ENCODE measurements around the gene CD3G.

The CD3G gene

DNA sequence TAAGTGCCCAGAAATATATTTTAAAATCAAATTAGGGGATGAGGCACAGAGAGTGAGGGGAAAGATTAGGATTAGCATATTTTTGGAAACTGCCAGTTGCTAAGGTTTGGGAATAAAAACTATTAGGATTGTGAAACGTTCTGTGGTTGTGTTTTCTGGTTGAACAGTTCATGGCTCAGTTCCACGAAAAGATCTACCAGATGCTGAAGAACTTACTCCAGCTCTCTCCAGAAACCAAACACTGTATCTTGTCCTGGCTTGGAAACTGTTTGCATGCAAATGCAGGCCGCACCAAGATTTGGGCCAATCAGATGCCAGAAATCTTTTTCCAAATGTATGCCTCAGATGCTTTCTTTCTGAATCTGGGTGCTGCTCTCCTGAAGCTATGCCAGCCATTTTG, 30.6 kb downstream of the CD3G start:
- Histone ChIP-seq H2BK15ac (ENCODE audit: low read depth, poor library complexity, severe bottlenecking) (no peak overlapping the region), H3K27me3 (ENCODE audit: control insufficient read depth in 1 of 2, insufficient read depth in 1 of 2, low read length in 2 of 2) (no peaks in the 10 kb centered on the region), H2AFZ (ENCODE audit: low read depth, low read length) (no peak overlapping the region), H2BK120ac (ENCODE audit: low read depth, low read length) (no peak overlapping the region), H3K9ac (ENCODE audit: low read length) (peak overlapping the region; percentile 9), H3K79me1 (replicated peaks; ENCODE audit: low read length, poor library complexity, severe bottlenecking) (peaks cover 2% of the 10 kb centered on the region), H3K4me3 (ENCODE audit: insufficient read depth in 1 of 2, low read depth in 1 of 2, low read length in 2 of 2) (no peak overlapping the region), H4K8ac (ENCODE audit: low read length) (no peak overlapping the region), H3K4me1 (ENCODE audit: control insufficient read depth, insufficient read depth, low read depth, low read length) (no peaks in the 10 kb centered on the region), H3K23ac (ENCODE audit: low read length in 2 of 2) (no peak overlapping the region), H2BK12ac (ENCODE audit: low read length in 2 of 2) (no peak overlapping the region), H3K4ac (ENCODE audit: low read depth in 1 of 2, low read length in 2 of 2) (no peak overlapping the region), H2AK5ac (ENCODE audit: low read length, severe bottlenecking) (no peak overlapping the region), H3K36me3 (ENCODE audit: control insufficient read depth in 1 of 2, insufficient read depth in 2 of 2, low read depth in 1 of 2, low read length in 2 of 2) (peaks cover 36 to 93% of the 10 kb centered on the region in 2 experiments), H3K27ac (ENCODE audit: low read length, poor library complexity, severe bottlenecking) (no peak overlapping the region), H2BK5ac (ENCODE audit: low read depth, low read length, poor library complexity, severe bottlenecking) (no peak overlapping the region), H3K4me2 (ENCODE audit: low read length, poor library complexity, severe bottlenecking) (no peak overlapping the region), H4K91ac (ENCODE audit: low read length) (no peak overlapping the region), H3K14ac (ENCODE audit: low read length in 2 of 2) (no peak overlapping the region), H3K9me3 (ENCODE audit: control insufficient read depth, low read length) (no peaks in the 10 kb centered on the region), H3K18ac (ENCODE audit: low read depth in 1 of 2, low read length in 2 of 2) (no peak overlapping the region)
- no peak for DNase-seq
- 91% methylated on average over 3 of the region's 3 CpGs for WGBS

DNA sequence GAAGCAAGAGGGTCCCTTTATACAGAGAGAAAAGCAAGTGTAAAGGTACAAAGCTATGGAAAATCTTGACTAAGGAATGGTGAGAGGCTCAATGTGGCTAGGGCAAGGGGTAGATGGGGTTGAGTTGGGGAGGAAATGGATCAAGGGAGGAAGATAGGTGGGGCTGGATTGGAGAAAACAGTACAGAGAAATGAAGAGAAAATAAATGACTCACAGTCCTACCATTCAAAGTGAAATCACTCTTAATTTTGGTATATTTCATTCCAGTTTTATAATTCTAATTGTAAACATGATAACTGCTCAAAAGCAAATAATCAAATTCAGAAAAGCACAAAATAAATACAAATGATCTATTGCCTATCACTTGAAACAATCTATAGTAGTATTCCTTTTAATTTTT, 31.8 kb downstream of the CD3G start:
- Histone ChIP-seq H2AFZ (ENCODE audit: low read depth, low read length) (no peak overlapping the region), H3K9me3 (ENCODE audit: control insufficient read depth, low read length) (no peaks in the 10 kb centered on the region), H4K8ac (ENCODE audit: low read length) (no peak overlapping the region), H3K4me2 (ENCODE audit: low read length, poor library complexity, severe bottlenecking) (no peak overlapping the region), H2BK15ac (ENCODE audit: low read depth, poor library complexity, severe bottlenecking) (no peak overlapping the region), H4K91ac (ENCODE audit: low read length) (no peak overlapping the region), H3K4me1 (ENCODE audit: control insufficient read depth, insufficient read depth, low read depth, low read length) (no peaks in the 10 kb centered on the region), H2BK5ac (ENCODE audit: low read depth, low read length, poor library complexity, severe bottlenecking) (no peak overlapping the region), H2BK120ac (ENCODE audit: low read depth, low read length) (no peak overlapping the region), H3K23ac (ENCODE audit: low read length in 2 of 2) (no peak overlapping the region), H2BK12ac (ENCODE audit: low read length in 2 of 2) (no peak overlapping the region), H3K27ac (ENCODE audit: low read length, poor library complexity, severe bottlenecking) (no peak overlapping the region), H3K4me3 (ENCODE audit: insufficient read depth in 1 of 2, low read depth in 1 of 2, low read length in 2 of 2) (no peak overlapping the region), H3K18ac (ENCODE audit: low read depth in 1 of 2, low read length in 2 of 2) (no peak overlapping the region), H2AK5ac (ENCODE audit: low read length, severe bottlenecking) (no peak overlapping the region), H3K4ac (ENCODE audit: low read depth in 1 of 2, low read length in 2 of 2) (no peak overlapping the region), H3K9ac (ENCODE audit: low read length) (no peak overlapping the region), H3K36me3 (ENCODE audit: control insufficient read depth in 1 of 2, insufficient read depth in 2 of 2, low read depth in 1 of 2, low read length in 2 of 2) (peaks cover 36 to 94% of the 10 kb centered on the region in 2 experiments), H3K79me1 (replicated peaks; ENCODE audit: low read length, poor library complexity, severe bottlenecking) (peaks cover 2% of the 10 kb centered on the region), H3K14ac (ENCODE audit: low read length in 2 of 2) (no peak overlapping the region), H3K27me3 (ENCODE audit: control insufficient read depth in 1 of 2, insufficient read depth in 1 of 2, low read length in 2 of 2) (no peaks in the 10 kb centered on the region)
- DNase-seq = no peak

DNA sequence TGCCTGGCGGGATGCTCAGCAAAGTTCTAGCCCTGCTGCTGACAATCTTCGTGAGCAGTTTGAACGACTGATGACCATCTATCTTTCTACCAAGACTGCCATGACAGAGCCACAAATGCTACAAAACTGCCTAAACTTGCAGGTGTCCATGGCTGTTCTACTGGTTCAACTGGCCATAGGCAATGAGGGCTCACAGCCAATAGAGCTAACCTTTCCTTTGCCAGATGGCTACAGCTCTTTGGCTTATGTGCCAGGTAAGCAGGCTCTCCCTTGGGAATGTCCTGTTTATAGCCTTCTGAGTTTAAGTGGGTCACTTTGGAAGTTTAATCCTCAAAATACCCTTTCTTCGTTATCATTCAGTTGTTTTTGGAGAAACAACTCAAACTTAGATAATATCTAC, 35.4 kb downstream of the CD3G start:
- H3K4me1 ChIP-seq (ENCODE audit: control insufficient read depth, insufficient read depth, low read depth, low read length) = no peaks in the 10 kb centered on the region
- H2AFZ ChIP-seq (ENCODE audit: low read depth, low read length) = no peak overlapping the region
- H4K8ac ChIP-seq (ENCODE audit: low read length) = no peak overlapping the region
- no peak overlapping the region for H2BK15ac ChIP-seq (ENCODE audit: low read depth, poor library complexity, severe bottlenecking)
- H3K18ac ChIP-seq (ENCODE audit: low read depth in 1 of 2, low read length in 2 of 2) = no peak overlapping the region
- peaks cover 2% of the 10 kb centered on the region for H3K79me1 ChIP-seq (replicated peaks; ENCODE audit: low read length, poor library complexity, severe bottlenecking)
- no peak overlapping the region for H3K27ac ChIP-seq (ENCODE audit: low read length, poor library complexity, severe bottlenecking)
- H2BK12ac ChIP-seq (ENCODE audit: low read length in 2 of 2) = no peak overlapping the region
- H3K9ac ChIP-seq (ENCODE audit: low read length) = no peak overlapping the region
- WGBS = 99% methylated on average over 3 of the region's 4 CpGs
- H3K4me2 ChIP-seq (ENCODE audit: low read length, poor library complexity, severe bottlenecking) = no peak overlapping the region
- H2BK120ac ChIP-seq (ENCODE audit: low read depth, low read length) = no peak overlapping the region
- no peak overlapping the region for H3K23ac ChIP-seq (ENCODE audit: low read length in 2 of 2)
- no peak overlapping the region for H3K4me3 ChIP-seq (ENCODE audit: insufficient read depth in 1 of 2, low read depth in 1 of 2, low read length in 2 of 2)
- H3K4ac ChIP-seq (ENCODE audit: low read depth in 1 of 2, low read length in 2 of 2) = no peak overlapping the region
- no peak overlapping the region for H4K91ac ChIP-seq (ENCODE audit: low read length)
- no peaks in the 10 kb centered on the region for H3K27me3 ChIP-seq (ENCODE audit: control insufficient read depth in 1 of 2, insufficient read depth in 1 of 2, low read length in 2 of 2)
- no peak overlapping the region for H3K14ac ChIP-seq (ENCODE audit: low read length in 2 of 2)
- peaks cover 35 to 94% of the 10 kb centered on the region in 2 experiments for H3K36me3 ChIP-seq (ENCODE audit: control insufficient read depth in 1 of 2, insufficient read depth in 2 of 2, low read depth in 1 of 2, low read length in 2 of 2)
- no peak for DNase-seq
- no peak overlapping the region for H2AK5ac ChIP-seq (ENCODE audit: low read length, severe bottlenecking)
- no peaks in the 10 kb centered on the region for H3K9me3 ChIP-seq (ENCODE audit: control insufficient read depth, low read length)
- no peak overlapping the region for H2BK5ac ChIP-seq (ENCODE audit: low read depth, low read length, poor library complexity, severe bottlenecking)

- H3K18ac ChIP-seq (ENCODE audit: low read depth in 1 of 2, low read length in 2 of 2) = no peak overlapping the region
- no peak overlapping the region for H3K4me2 ChIP-seq (ENCODE audit: low read length, poor library complexity, severe bottlenecking)
Measured at GRCh38 chr11:118380571-118380970, 36.4 kb downstream of the CD3G start.

More at GRCh38 chr11:118380571-118380970, 36.4 kb downstream of the CD3G start:
- H2BK5ac ChIP-seq (ENCODE audit: low read depth, low read length, poor library complexity, severe bottlenecking) = no peak overlapping the region
- peaks cover 33 to 96% of the 10 kb centered on the region in 2 experiments for H3K36me3 ChIP-seq (ENCODE audit: control insufficient read depth in 1 of 2, insufficient read depth in 2 of 2, low read depth in 1 of 2, low read length in 2 of 2)
- no peak overlapping the region for H4K91ac ChIP-seq (ENCODE audit: low read length)
- H2BK15ac ChIP-seq (ENCODE audit: low read depth, poor library complexity, severe bottlenecking) = no peak overlapping the region
- DNase-seq = no peak
- H3K23ac ChIP-seq (ENCODE audit: low read length in 2 of 2) = no peak overlapping the region
- no peak overlapping the region for H3K4ac ChIP-seq (ENCODE audit: low read depth in 1 of 2, low read length in 2 of 2)
- H4K8ac ChIP-seq (ENCODE audit: low read length) = no peak overlapping the region
- H3K79me1 ChIP-seq (replicated peaks; ENCODE audit: low read length, poor library complexity, severe bottlenecking) = peaks cover 2% of the 10 kb centered on the region
- H3K27me3 ChIP-seq (ENCODE audit: control insufficient read depth in 1 of 2, insufficient read depth in 1 of 2, low read length in 2 of 2) = no peaks in the 10 kb centered on the region
- H3K4me1 ChIP-seq (ENCODE audit: control insufficient read depth, insufficient read depth, low read depth, low read length) = no peaks in the 10 kb centered on the region
- no peak overlapping the region for H3K9ac ChIP-seq (ENCODE audit: low read length)
- no peak overlapping the region for H3K14ac ChIP-seq (ENCODE audit: low read length in 2 of 2)
- H2BK120ac ChIP-seq (ENCODE audit: low read depth, low read length) = no peak overlapping the region
- H3K9me3 ChIP-seq (ENCODE audit: control insufficient read depth, low read length) = no peaks in the 10 kb centered on the region
- no peak overlapping the region for H2AK5ac ChIP-seq (ENCODE audit: low read length, severe bottlenecking)
- H3K4me3 ChIP-seq (ENCODE audit: insufficient read depth in 1 of 2, low read depth in 1 of 2, low read length in 2 of 2) = no peak overlapping the region
- H2AFZ ChIP-seq (ENCODE audit: low read depth, low read length) = no peak overlapping the region
- H3K27ac ChIP-seq (ENCODE audit: low read length, poor library complexity, severe bottlenecking) = no peak overlapping the region
- no peak overlapping the region for H2BK12ac ChIP-seq (ENCODE audit: low read length in 2 of 2)
